NCI-H1105 (cell line): ENCODE data around the gene ATG9B.
"Not testable (repeated sequence)": the region's sequence is repeated elsewhere in the genome, so short reads cannot be mapped to it uniquely, and the experiment has no call there.

ENCODE experiments used
- DNase-seq: peaks from one replicate; lab custom pipeline; 2025; lab: John Stamatoyannopoulos, UW

ATG9B gene

GRCh38 chr7:151057989-151058780 is 33.9 kb upstream of the ATG9B start:
- peak; percentile 99 for DNase-seq

- no peak for DNase-seq
Measured at GRCh38 chr7:151057506-151057988, 33.3 kb upstream of the ATG9B start, which contains the start of gene CDK5. Gene CDK5 (minus strand): TSS chr7:151057897. CDS start chr7:151057848, 49 bp downstream.

- no peak for DNase-seq
Measured at GRCh38 chr7:151056666-151057505, 32.6 kb upstream of the ATG9B start.

- no peak for DNase-seq
Measured at GRCh38 chr7:151056283-151056665, 32.0 kb upstream of the ATG9B start.

GRCh38 chr7:151053751-151054150 is 29.5 kb upstream of the ATG9B start:
- no peak for DNase-seq

GRCh38 chr7:151053096-151053495 is 28.8 kb upstream of the ATG9B start:
- DNase-seq = no peak

GRCh38 chr7:151051108-151051507 is 26.8 kb upstream of the ATG9B start:
- no peak for DNase-seq

GRCh38 chr7:151048911-151049463 is 24.7 kb upstream of the ATG9B start:
- DNase-seq = no peak

GRCh38 chr7:151047976-151048815 is 23.9 kb upstream of the ATG9B start, which contains the start of gene ASIC3:
Gene ASIC3 (plus strand): TSS chr7:151048531. CDS start chr7:151048886, 355 bp downstream.
- no peak for DNase-seq

- DNase-seq = no peak
Measured at GRCh38 chr7:151046603-151047573, 22.6 kb upstream of the ATG9B start.

- no peak for DNase-seq
Measured at GRCh38 chr7:151045967-151046366, 21.7 kb upstream of the ATG9B start.

- DNase-seq = no peak
Measured at GRCh38 chr7:151045262-151045661, 21.0 kb upstream of the ATG9B start.

- no peak for DNase-seq
Measured at GRCh38 chr7:151043959-151044358, 19.7 kb upstream of the ATG9B start.

GRCh38 chr7:151043449-151043848 is 19.2 kb upstream of the ATG9B start:
- DNase-seq = not testable (repeated sequence)

- no peak for DNase-seq
Measured at GRCh38 chr7:151040616-151041375, 16.5 kb upstream of the ATG9B start.

- DNase-seq = no peak
Measured at GRCh38 chr7:151039850-151040548, 15.7 kb upstream of the ATG9B start.

- no peak for DNase-seq
Measured at GRCh38 chr7:151038951-151039849, 14.9 kb upstream of the ATG9B start.

GRCh38 chr7:151035902-151036301 is 11.6 kb upstream of the ATG9B start:
- no peak for DNase-seq
